C4-2B (cell line): ENCODE results near the gene SMARCA1.
"Not testable (repeated sequence)": the region's sequence is repeated elsewhere in the genome, so short reads cannot be mapped to it uniquely, and the experiment has no call there.

Experiments used
- H3K27ac ChIP-seq: fragments of 450-650 bp; 2 replicates; pipeline ENCODE4 v1.5.1; 2017
- ZFX ChIP-seq: fragments of 450-650 bp; IDR thresholded peaks from 2 replicates; pipeline ENCODE4 v1.6.1; 2017
- TF ChIP-seq, protein P1 (sequence below): fragments of 450-650 bp; conservative IDR thresholded peaks from 2 replicates; pipeline ENCODE4 v1.5.1; 2017; ENCODE audit warnings: mild to moderate bottlenecking

SMARCA1 gene

DNA sequence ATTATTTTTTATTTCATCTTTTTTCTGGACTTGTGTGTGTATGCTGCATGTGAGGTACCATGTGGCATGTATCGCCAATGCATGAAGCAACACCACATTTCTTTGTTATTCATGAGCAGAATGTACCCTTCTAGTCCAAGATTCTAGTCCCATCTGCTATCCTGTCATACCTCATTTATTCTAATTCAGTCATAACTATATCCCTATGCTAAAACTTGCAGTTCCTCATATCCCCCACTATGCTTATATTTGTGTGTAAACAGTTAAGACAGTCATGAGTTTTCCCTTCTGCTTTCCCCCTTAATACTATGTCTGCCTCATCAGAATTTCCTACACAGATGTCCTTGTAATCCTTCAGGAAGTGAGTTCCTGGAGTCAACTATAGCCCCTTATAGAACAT lies 36.5 kb upstream of the SMARCA1 start:
- H3K27ac ChIP-seq: no peak overlapping the region
- no peak for TF ChIP-seq ZFX
- TF ChIP-seq, protein P1, sequence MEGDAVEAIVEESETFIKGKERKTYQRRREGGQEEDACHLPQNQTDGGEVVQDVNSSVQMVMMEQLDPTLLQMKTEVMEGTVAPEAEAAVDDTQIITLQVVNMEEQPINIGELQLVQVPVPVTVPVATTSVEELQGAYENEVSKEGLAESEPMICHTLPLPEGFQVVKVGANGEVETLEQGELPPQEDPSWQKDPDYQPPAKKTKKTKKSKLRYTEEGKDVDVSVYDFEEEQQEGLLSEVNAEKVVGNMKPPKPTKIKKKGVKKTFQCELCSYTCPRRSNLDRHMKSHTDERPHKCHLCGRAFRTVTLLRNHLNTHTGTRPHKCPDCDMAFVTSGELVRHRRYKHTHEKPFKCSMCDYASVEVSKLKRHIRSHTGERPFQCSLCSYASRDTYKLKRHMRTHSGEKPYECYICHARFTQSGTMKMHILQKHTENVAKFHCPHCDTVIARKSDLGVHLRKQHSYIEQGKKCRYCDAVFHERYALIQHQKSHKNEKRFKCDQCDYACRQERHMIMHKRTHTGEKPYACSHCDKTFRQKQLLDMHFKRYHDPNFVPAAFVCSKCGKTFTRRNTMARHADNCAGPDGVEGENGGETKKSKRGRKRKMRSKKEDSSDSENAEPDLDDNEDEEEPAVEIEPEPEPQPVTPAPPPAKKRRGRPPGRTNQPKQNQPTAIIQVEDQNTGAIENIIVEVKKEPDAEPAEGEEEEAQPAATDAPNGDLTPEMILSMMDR: no peak

DNA sequence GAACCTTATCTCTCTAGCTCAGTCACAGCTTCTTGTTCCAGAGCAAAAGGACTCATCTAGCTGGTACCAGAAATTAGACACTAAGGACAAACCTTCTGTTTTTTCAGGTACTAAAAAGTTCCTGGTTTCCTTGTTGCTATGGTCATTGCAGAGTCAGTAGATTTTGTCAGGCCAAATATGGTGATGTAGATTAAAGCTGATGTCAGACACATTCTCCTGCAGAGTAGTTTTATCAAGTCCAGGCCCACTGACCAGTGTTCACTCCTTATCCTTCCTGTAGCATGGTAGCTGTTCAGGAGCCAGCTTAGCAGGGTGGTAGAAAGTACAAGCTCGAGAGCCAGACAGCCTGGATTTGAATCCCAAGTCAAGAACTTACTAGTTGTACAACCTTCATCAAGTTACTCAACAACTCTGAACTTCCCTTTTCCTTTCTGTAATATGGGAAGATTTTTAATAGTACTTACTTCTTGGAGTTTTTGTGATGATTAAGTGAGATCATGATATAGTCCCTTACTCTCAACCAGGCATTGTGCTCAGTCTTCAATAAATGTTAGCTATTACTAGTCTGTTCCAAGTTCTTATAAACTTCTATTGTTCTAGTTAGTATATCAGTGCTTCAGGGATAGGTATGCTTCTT lies 34.7 kb upstream of the SMARCA1 start:
- TF ChIP-seq, protein P1: no peak
- TF ChIP-seq ZFX: no peak
- no peak overlapping the region for H3K27ac ChIP-seq

DNA sequence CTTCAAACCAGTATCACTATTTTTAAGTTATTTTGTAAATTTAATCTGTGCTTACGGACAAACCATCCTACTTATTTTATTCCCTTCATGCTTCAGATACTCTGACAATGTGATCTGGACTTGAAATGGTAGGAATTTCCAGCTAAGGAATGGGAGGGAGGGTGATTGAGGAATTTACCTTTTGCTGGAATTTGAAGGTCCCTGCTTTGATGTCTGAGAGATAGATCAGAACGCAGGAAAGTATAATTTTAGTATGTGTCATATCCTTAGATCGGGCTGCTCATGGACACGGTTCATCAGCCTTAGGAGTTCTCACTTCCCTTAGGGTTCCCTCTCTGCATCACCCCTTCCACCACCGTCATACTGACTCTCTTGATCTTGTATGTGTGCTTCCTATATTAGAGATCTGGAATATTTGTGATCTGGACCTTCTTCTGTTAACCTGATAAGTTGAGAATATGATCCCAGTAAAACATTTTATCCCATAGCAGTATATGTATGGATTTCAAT lies 33.6 kb upstream of the SMARCA1 start:
- no peak overlapping the region for H3K27ac ChIP-seq
- TF ChIP-seq, protein P1: no peak
- TF ChIP-seq ZFX: no peak

DNA sequence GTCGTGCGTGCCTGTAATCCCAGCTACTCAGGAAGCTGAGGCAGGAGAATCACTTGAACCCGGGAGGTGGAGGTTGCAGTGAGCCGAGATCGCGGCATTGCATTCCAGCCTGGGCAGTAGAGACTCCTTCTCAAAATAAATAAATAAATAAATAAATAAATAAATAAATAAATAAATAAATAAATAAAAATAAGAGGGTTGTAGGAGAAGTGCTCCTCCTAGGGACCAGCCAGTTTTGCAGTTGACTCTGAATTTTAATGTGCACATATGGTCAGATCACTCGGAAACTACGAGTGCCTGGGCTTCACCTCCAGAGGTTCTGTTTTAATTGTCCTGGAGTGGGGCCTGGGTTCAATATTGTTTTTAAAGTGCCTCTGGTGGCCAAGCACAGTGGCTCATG lies 31.5 kb upstream of the SMARCA1 start:
- not testable (repeated sequence) for H3K27ac ChIP-seq

DNA sequence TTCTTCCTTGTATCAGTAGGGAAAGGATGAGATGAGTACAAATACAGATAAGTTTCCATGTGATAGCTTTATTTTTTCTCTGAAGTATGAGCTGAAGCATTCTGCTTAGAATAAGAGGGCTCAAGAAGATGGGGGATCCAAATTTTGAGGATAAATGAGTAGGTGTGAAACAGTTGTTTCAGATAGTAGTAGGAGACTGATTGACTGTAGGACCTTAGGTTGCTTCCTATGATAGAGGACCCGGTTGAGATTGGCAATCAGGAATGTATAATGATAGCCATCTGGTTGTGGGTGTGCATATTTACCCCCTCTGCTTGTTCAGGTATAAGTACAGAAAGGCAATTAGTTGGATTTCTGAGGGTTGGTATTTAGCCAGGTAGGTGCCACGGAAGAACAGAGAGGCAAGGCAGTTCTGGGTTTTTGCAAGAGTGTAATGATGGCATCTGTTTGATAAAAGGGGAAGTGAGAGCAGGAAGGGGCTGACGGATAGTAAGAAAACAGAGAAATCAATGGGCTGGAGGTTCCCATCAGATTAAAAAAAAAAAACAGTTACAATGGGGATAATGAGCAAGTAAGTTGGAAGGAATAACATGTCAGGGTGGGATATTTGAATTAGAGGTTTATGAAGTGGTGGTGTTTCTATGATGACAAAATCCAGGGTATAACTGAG lies 30.5 kb upstream of the SMARCA1 start:
- no peak for TF ChIP-seq ZFX
- TF ChIP-seq, protein P1: no peak
- H3K27ac ChIP-seq: no peak overlapping the region

DNA sequence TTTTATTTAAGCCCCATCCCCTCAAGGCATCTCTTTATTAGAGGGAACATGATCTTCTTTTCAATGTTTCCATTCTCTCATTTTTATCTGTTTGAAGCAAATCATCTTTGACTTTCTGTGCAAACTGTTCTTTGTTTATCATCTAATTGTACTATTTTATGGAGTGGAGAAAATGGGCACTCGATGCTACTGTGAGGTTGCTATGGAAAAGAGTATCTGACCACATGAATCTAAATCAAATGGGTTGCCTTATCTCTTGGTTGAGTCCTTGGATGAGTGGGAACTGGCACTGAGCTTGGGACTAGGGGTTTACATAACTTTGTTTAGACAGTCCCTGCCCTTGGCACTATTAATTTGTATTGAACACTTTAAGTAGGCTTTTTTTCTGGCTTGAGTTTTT lies 25.8 kb upstream of the SMARCA1 start:
- TF ChIP-seq ZFX: no peak
- TF ChIP-seq, protein P1: no peak
- no peak overlapping the region for H3K27ac ChIP-seq

DNA sequence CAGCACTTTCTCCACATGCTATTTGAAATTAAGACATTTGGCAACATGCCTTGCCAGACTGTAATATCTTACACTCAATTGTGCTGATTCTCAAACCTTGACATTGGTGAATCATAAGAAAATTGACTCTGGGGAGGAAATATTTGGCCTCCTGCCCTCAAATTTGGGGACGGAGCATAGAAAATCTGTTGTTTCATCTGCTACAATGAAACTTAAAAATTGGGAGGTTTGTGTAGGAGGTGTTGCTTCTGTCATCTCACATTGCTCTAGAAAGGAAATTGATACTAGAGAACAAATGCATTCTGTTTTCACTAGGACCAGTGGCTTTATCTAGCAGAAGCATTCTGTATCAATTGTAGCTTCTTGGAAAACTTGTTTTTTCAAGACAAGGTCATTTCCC lies 22.1 kb upstream of the SMARCA1 start:
- TF ChIP-seq, protein P1: no peak
- H3K27ac ChIP-seq: no peak overlapping the region

DNA sequence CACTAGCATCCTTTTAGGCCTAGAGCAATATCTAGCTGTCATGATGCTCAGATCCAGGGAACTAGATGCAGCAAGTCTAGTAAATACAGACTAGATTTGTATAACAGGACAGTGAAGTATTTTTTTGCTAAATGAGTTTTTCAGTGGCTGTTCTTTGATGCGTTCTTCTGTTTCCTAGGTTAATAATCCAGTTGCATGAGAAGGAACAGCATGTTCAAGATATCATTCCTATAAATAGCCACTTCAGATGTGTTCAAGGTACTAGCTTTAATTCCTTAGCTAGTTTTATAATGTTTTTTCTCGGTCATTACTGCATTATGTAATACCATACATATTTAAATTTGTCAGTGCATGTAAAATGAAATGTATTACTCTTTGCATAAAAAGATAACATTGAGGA lies 21.5 kb upstream of the SMARCA1 start:
- TF ChIP-seq, protein P1: no peak
- TF ChIP-seq ZFX: no peak
- no peak overlapping the region for H3K27ac ChIP-seq
